Trophoblast cell (in vitro differentiated cells and primary cell): ENCODE results near the gene TDRD3.

Source experiments
- DNase-seq, 2 donors: peaks; one replicate each; pipeline ENCODE4 v3.0.0-alpha.2; 2016
- H2AFZ ChIP-seq: 2 replicates; pipeline ENCODE4 v1.6.1; 2013; ENCODE audit warnings: low read length, moderate library complexity, mild to moderate bottlenecking; ENCODE audit not compliant: insufficient read depth, poor library complexity
- H2AK5ac ChIP-seq: 2 replicates; pipeline ENCODE4 v1.6.1; 2013; ENCODE audit warnings: mild to moderate bottlenecking, low read length
- H2BK120ac ChIP-seq: 2 replicates; pipeline ENCODE4 v1.6.1; 2013; ENCODE audit warnings: low read length, mild to moderate bottlenecking, moderate library complexity; ENCODE audit not compliant: insufficient read depth, poor library complexity
- H2BK12ac ChIP-seq: 2 replicates; pipeline ENCODE4 v1.6.1; 2013; ENCODE audit warnings: mild to moderate bottlenecking, low read length, moderate library complexity
- H2BK5ac ChIP-seq: 2 replicates; pipeline ENCODE4 v1.6.1; 2013; ENCODE audit warnings: low read length, low read depth, moderate library complexity, mild to moderate bottlenecking; ENCODE audit not compliant: poor library complexity
- H3K14ac ChIP-seq: 2 replicates; pipeline ENCODE4 v1.6.1; 2013; ENCODE audit warnings: mild to moderate bottlenecking, low read length
- H3K18ac ChIP-seq: 2 replicates; pipeline ENCODE4 v1.6.1; 2013; ENCODE audit warnings: mild to moderate bottlenecking, low read length
- H3K23ac ChIP-seq: 2 replicates; pipeline ENCODE4 v1.6.1; 2013; ENCODE audit warnings: low read length
- H3K27ac ChIP-seq: 2 replicates; pipeline ENCODE4 v1.5.1; 2013; ENCODE audit warnings: low read depth, mild to moderate bottlenecking, inconsistent platforms, low read length, moderate library complexity
- H3K27me3 ChIP-seq: 2 replicates; pipeline ENCODE4 v1.6.1; 2013; ENCODE audit warnings: inconsistent platforms, mild to moderate bottlenecking, low read length, moderate library complexity; ENCODE audit not compliant: insufficient read depth
- H3K36me3 ChIP-seq, 2 experiments: 1 replicate in 1 of 2; 2 replicates in 1 of 2; pipeline ENCODE4 v1.6.1; 2013; ENCODE audit warnings: low read length in 2 of 2, mild to moderate bottlenecking in 2 of 2, moderate library complexity in 1 of 2; ENCODE audit not compliant: insufficient read depth in 2 of 2, control insufficient read depth in 1 of 2
- H3K4ac ChIP-seq: 2 replicates; pipeline ENCODE4 v1.6.1; 2013; ENCODE audit warnings: low read depth, mild to moderate bottlenecking, low read length, moderate library complexity
- H3K4me1 ChIP-seq, 2 experiments: 1 replicate in 1 of 2; 2 replicates in 1 of 2; pipeline ENCODE4 v1.6.1; 2013; ENCODE audit warnings: low read length in 2 of 2, mild to moderate bottlenecking in 2 of 2, moderate library complexity in 1 of 2; ENCODE audit not compliant: insufficient read depth in 2 of 2, control insufficient read depth in 1 of 2
- H3K4me2 ChIP-seq: 2 replicates; pipeline ENCODE4 v1.6.1; 2013; ENCODE audit warnings: inconsistent platforms, mild to moderate bottlenecking, low read length, moderate library complexity
- H3K4me3 ChIP-seq: 2 replicates; pipeline ENCODE4 v1.5.1; 2013; ENCODE audit warnings: mild to moderate bottlenecking, low read depth, low read length, inconsistent platforms
- H3K79me1 ChIP-seq: one replicate; pipeline ENCODE4 v1.6.1; 2013; ENCODE audit warnings: low read length
- H3K79me2 ChIP-seq: 2 replicates; pipeline ENCODE4 v1.6.1; 2013; ENCODE audit warnings: low read length, mild to moderate bottlenecking; ENCODE audit not compliant: control insufficient read depth, insufficient read depth, poor library complexity
- H3K9ac ChIP-seq: 2 replicates; pipeline ENCODE4 v1.6.1; 2013; ENCODE audit warnings: mild to moderate bottlenecking, low read length
- H3K9me3 ChIP-seq: 2 replicates; pipeline ENCODE4 v1.6.1; 2013; ENCODE audit warnings: low read depth, mild to moderate bottlenecking, control low read depth, inconsistent platforms, low read length; ENCODE audit not compliant: insufficient read depth
- H4K12ac ChIP-seq: 2 replicates; pipeline ENCODE4 v1.6.1; 2013; ENCODE audit warnings: low read depth, mild to moderate bottlenecking, low read length, moderate library complexity
- H4K8ac ChIP-seq: 2 replicates; pipeline ENCODE4 v1.6.1; 2013; ENCODE audit warnings: low read depth, mild to moderate bottlenecking, low read length, moderate library complexity
- H4K91ac ChIP-seq: one replicate; pipeline ENCODE4 v1.6.1; 2013; ENCODE audit warnings: low read depth, mild to moderate bottlenecking, low read length, moderate library complexity
- WGBS: extraction: QIAGEN DNeasy Blood & Tissue Kit; methylation state at CpG from one replicate; pipeline ENCODE4 v1.1.7; 2013; ENCODE audit warnings: missing lambda C conversion rate; ENCODE audit not compliant: insufficient read length, insufficient coverage; ENCODE audit errors: extremely low coverage; 5-methylcytosine and 5-hydroxymethylcytosine counted together

TDRD3 gene

GRCh38 chr13:60418954-60419353 is 21.9 kb downstream of the TDRD3 start:
- no CpG with 5 or more reads among the region's 2 CpGs for WGBS

GRCh38 chr13:60425332-60425731 is 28.3 kb downstream of the TDRD3 start:
- H4K8ac ChIP-seq: no peak overlapping the region
- H2AK5ac ChIP-seq: no peak overlapping the region
- H3K9ac ChIP-seq: no peak overlapping the region
- H2BK5ac ChIP-seq: no peak overlapping the region
- H3K79me2 ChIP-seq: no peaks in the 10 kb centered on the region
- H3K14ac ChIP-seq: no peak overlapping the region
- WGBS: no CpG with 5 or more reads among the region's 4 CpGs
- DNase-seq: no peak
- no peaks in the 10 kb centered on the region for H3K36me3 ChIP-seq
- no peak overlapping the region for H2AFZ ChIP-seq
- no peak overlapping the region for H3K23ac ChIP-seq
- no peak overlapping the region for H3K4ac ChIP-seq
- no peak overlapping the region for H3K18ac ChIP-seq
- H3K4me2 ChIP-seq: no peak overlapping the region
- no peak overlapping the region for H2BK12ac ChIP-seq
- no peaks in the 10 kb centered on the region for H3K79me1 ChIP-seq
- H4K12ac ChIP-seq: no peak overlapping the region
- no peak overlapping the region for H3K27ac ChIP-seq
- H3K4me3 ChIP-seq: no peak overlapping the region
- no peak overlapping the region for H4K91ac ChIP-seq
- H3K4me1 ChIP-seq: no peaks in the 10 kb centered on the region
- H3K27me3 ChIP-seq: no peaks in the 10 kb centered on the region
- H3K9me3 ChIP-seq: no peaks in the 10 kb centered on the region
- H2BK120ac ChIP-seq: no peak overlapping the region

More at GRCh38 chr13:60418954-60419353, 21.9 kb downstream of the TDRD3 start:
- Histone ChIP-seq H3K9ac (no peak overlapping the region), H2BK5ac (no peak overlapping the region), H3K27me3 (no peaks in the 10 kb centered on the region), H3K4ac (no peak overlapping the region), H3K27ac (no peak overlapping the region), H2BK120ac (no peak overlapping the region), H3K36me3 (no peaks in the 10 kb centered on the region), H4K8ac (no peak overlapping the region), H3K4me2 (no peak overlapping the region), H2AK5ac (no peak overlapping the region), H3K14ac (no peak overlapping the region), H3K79me2 (no peaks in the 10 kb centered on the region), H3K4me1 (no peaks in the 10 kb centered on the region), H2AFZ (no peak overlapping the region), H4K91ac (no peak overlapping the region), H3K18ac (no peak overlapping the region), H3K4me3 (no peak overlapping the region), H3K9me3 (no peaks in the 10 kb centered on the region), H3K79me1 (no peaks in the 10 kb centered on the region), H2BK12ac (no peak overlapping the region), H4K12ac (no peak overlapping the region), H3K23ac (no peak overlapping the region)
- DNase-seq: no peak

GRCh38 chr13:60426075-60426474 is 29.1 kb downstream of the TDRD3 start:
- H3K9ac ChIP-seq: no peak overlapping the region
- H2AK5ac ChIP-seq: no peak overlapping the region
- H2AFZ ChIP-seq: no peak overlapping the region
- H3K23ac ChIP-seq: no peak overlapping the region
- no CpG with 5 or more reads among the region's 1 CpG for WGBS
- no peaks in the 10 kb centered on the region for H3K9me3 ChIP-seq
- H2BK5ac ChIP-seq: no peak overlapping the region
- H4K91ac ChIP-seq: no peak overlapping the region
- H4K8ac ChIP-seq: no peak overlapping the region
- H3K4me1 ChIP-seq: no peaks in the 10 kb centered on the region
- H3K27me3 ChIP-seq: no peaks in the 10 kb centered on the region
- no peak overlapping the region for H2BK12ac ChIP-seq
- no peaks in the 10 kb centered on the region for H3K79me1 ChIP-seq
- H3K79me2 ChIP-seq: no peaks in the 10 kb centered on the region
- H4K12ac ChIP-seq: no peak overlapping the region
- no peak overlapping the region for H2BK120ac ChIP-seq
- H3K4ac ChIP-seq: no peak overlapping the region
- no peak overlapping the region for H3K4me2 ChIP-seq
- no peak overlapping the region for H3K27ac ChIP-seq
- no peak overlapping the region for H3K4me3 ChIP-seq
- no peaks in the 10 kb centered on the region for H3K36me3 ChIP-seq
- no peak overlapping the region for H3K14ac ChIP-seq
- H3K18ac ChIP-seq: no peak overlapping the region
- DNase-seq: no peak

DNA sequence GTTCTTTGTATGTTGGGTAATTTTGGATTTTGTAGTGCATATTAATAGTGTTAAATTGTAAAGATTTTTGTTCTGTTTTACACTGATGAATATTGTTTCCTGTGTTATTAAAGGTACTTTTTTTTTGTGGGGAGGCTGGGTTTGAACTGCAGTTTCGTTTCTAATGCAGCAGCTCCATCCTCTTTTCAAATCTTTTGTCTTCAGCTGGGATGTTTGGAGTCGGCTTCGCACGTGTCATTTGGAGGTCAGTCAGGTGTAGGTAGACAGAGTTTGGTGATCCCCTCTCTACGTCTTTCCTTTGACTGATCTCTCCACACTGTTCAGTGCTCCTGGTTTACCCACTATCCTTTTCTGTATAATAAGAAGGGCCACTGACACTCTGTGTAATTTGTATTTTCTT is 30.3 kb downstream of the TDRD3 start:
- no peaks in the 10 kb centered on the region for H3K36me3 ChIP-seq
- H4K91ac ChIP-seq: no peak overlapping the region
- no peak overlapping the region for H3K4me3 ChIP-seq
- H4K8ac ChIP-seq: no peak overlapping the region
- whole genome bisulfite sequencing: no CpG with 5 or more reads among the region's 5 CpGs
- H3K27ac ChIP-seq: no peak overlapping the region
- no peak overlapping the region for H2BK5ac ChIP-seq
- H2AK5ac ChIP-seq: no peak overlapping the region
- H3K79me2 ChIP-seq: no peaks in the 10 kb centered on the region
- no peaks in the 10 kb centered on the region for H3K4me1 ChIP-seq
- no peaks in the 10 kb centered on the region for H3K27me3 ChIP-seq
- no peak overlapping the region for H2BK120ac ChIP-seq
- no peak overlapping the region for H4K12ac ChIP-seq
- H2AFZ ChIP-seq: no peak overlapping the region
- H3K9me3 ChIP-seq: no peaks in the 10 kb centered on the region
- H3K4me2 ChIP-seq: no peak overlapping the region
- no peak overlapping the region for H3K9ac ChIP-seq
- no peaks in the 10 kb centered on the region for H3K79me1 ChIP-seq
- no peak for DNase-seq
- no peak overlapping the region for H3K4ac ChIP-seq
- no peak overlapping the region for H2BK12ac ChIP-seq
- no peak overlapping the region for H3K23ac ChIP-seq
- H3K14ac ChIP-seq: no peak overlapping the region
- no peak overlapping the region for H3K18ac ChIP-seq
